Colonic mucosa (tissue), 4 donors: Measurements from ENCODE around the gene ZNF232. TPM values are rescaled to one million over a fixed set of nuclear protein-coding genes. Genes with fewer than 3 reads are reported as not detected.

Source experiments
- DNase-seq: peaks from one replicate; pipeline ENCODE4 v3.0.0-alpha.2; 2020
- H3K27ac ChIP-seq: fragments of 200-600 bp; one replicate; pipeline ENCODE4 v1.8.0; 2021
- H3K27me3 ChIP-seq: fragments of 200-600 bp; one replicate; pipeline ENCODE4 v1.8.0; 2021
- H3K36me3 ChIP-seq: fragments of 200-600 bp; one replicate; pipeline ENCODE4 v1.8.0; 2021
- H3K4me1 ChIP-seq: fragments of 200-600 bp; one replicate; pipeline ENCODE4 v1.8.0; 2021; ENCODE audit warnings: mild to moderate bottlenecking
- H3K4me3 ChIP-seq: fragments of 200-600 bp; one replicate; pipeline ENCODE4 v1.8.0; 2021
- H3K9ac ChIP-seq, 2 donors: one replicate each; pipeline ENCODE4 v1.7.0; 2013; ENCODE audit warnings: control low read depth in 2 of 2, low read depth in 2 of 2, low read length in 2 of 2
- H3K9me3 ChIP-seq: fragments of 200-600 bp; one replicate; pipeline ENCODE4 v1.8.0; 2021
- intact Hi-C: fragments of 100-400 bp; cut with DNase I; formaldehyde crosslinking; loops from one replicate; pipeline ENCODE4 v1.14.1; 2022
- total RNA-seq, 2 donors: library from RNA; stranded (reverse); fragmentation: NEBNext Ultra II Directional in 1 of 2; extraction: Animal tissue kit (Norgen Biotek cat#: 25700) in 1 of 2; gene quantifications; one replicate each; pipeline ENCODE4 v1.2.1, GENCODE V29; 2021
- TF ChIP-seq, protein P1 (sequence below): fragments of 200-600 bp; IDR thresholded peaks from one replicate; pipeline ENCODE4 v1.8.0; 2022; ENCODE audit warnings: antibody characterized with exemption, mild to moderate bottlenecking
- donor health status: healthy.
- donor health status: DM: no; HTN: no; CAD: no.
- donor health status: DM: no; HTN: no; CAD: no.

The ZNF232 gene
- total RNA-seq, 2 donors from 2014 or later: 8.0 to 10.9 TPM

DNA sequence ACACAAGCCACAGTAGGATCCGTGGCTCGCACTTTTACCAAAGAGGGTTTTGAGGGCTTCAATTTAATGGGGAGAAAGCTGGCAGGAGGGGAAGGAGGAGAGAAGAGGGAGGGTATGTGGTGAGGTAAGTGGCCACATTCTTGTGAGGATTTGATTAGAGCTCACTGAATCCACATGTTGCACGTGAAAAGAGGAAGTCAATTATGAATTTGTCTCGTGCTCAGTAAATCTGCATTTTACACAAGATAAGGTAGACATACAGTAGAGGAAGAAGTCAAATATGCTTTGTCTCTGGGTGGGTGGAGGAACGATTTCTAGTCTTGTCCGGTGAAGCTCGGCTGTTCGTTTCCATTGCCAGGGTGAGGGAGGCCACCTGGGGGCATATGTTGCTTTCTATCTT, 862 bp downstream of the ZNF232 start:
- peaks cover 7% of the 10 kb centered on the region for H3K36me3 ChIP-seq
- H3K9me3 ChIP-seq: no peaks in the 10 kb centered on the region
- H3K9ac ChIP-seq: peak overlapping the region in 1 of 2 donors; percentile 84
- H3K4me1 ChIP-seq: no peaks in the 10 kb centered on the region
- intact Hi-C loops: loop anchor here (5.0 kb wide), 2 partner anchors 34 to 81 kb away; partner anchors contain the start of genes ZFP3 and ZNF594
- peak overlapping the region; percentile 63 for H3K4me3 ChIP-seq
- TF ChIP-seq, protein P1, sequence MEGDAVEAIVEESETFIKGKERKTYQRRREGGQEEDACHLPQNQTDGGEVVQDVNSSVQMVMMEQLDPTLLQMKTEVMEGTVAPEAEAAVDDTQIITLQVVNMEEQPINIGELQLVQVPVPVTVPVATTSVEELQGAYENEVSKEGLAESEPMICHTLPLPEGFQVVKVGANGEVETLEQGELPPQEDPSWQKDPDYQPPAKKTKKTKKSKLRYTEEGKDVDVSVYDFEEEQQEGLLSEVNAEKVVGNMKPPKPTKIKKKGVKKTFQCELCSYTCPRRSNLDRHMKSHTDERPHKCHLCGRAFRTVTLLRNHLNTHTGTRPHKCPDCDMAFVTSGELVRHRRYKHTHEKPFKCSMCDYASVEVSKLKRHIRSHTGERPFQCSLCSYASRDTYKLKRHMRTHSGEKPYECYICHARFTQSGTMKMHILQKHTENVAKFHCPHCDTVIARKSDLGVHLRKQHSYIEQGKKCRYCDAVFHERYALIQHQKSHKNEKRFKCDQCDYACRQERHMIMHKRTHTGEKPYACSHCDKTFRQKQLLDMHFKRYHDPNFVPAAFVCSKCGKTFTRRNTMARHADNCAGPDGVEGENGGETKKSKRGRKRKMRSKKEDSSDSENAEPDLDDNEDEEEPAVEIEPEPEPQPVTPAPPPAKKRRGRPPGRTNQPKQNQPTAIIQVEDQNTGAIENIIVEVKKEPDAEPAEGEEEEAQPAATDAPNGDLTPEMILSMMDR: no peak
- no peak for DNase-seq
- H3K27me3 ChIP-seq: peaks cover 6% of the 10 kb centered on the region
- no peak overlapping the region for H3K27ac ChIP-seq

DNA sequence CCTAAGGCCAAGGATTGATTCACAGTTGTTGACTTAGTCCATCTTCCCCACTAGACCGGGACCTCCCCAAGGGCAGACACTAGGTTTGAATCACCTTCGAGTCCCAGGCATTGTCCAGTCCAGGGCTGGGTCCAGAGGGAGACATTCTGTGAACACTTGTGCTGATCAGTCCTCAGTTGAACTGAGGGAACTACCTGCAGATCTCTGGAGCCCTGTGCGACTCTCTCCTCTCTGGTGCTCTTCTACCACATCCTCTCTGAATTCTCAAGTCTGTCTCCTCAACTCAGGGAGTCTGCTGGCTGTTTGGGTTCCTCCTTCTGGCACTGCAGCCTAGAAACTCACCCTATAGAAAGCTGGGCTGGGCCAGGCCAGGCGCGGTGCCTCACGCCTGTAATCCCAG, 10.8 kb downstream of the ZNF232 start:
- Histone ChIP-seq H3K9me3 (no peaks in the 10 kb centered on the region), H3K27ac (no peak overlapping the region), H3K4me3 (no peak overlapping the region), H3K9ac (no peak overlapping the region), H3K36me3 (no peaks in the 10 kb centered on the region), H3K4me1 (no peaks in the 10 kb centered on the region), H3K27me3 (no peaks in the 10 kb centered on the region)
- DNase-seq: no peak
- TF ChIP-seq, protein P1: no peak
- intact Hi-C loops: no loop called here

DNA sequence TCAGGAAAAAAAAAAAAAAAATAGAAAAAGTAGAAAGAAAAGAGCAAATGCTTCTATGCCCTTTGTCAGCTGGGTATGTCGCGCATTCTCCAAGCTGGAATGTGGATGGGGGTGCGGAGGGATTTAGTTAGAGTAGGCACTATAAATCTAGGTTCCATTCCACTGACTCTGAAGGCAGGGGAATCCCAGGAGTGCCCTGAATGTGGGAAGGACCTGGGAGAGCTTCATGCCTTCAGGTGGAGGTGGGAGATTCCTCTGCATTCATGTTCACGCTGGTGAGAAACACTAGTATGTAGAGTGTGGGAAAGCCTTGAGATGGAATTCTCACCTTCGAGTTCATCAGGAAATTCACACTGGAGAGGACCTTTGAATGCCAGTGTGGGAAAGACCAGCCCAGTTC, 12.4 kb downstream of the ZNF232 start:
- H3K36me3 ChIP-seq: no peaks in the 10 kb centered on the region
- H3K9ac ChIP-seq: no peak overlapping the region
- no peak for DNase-seq

DNA sequence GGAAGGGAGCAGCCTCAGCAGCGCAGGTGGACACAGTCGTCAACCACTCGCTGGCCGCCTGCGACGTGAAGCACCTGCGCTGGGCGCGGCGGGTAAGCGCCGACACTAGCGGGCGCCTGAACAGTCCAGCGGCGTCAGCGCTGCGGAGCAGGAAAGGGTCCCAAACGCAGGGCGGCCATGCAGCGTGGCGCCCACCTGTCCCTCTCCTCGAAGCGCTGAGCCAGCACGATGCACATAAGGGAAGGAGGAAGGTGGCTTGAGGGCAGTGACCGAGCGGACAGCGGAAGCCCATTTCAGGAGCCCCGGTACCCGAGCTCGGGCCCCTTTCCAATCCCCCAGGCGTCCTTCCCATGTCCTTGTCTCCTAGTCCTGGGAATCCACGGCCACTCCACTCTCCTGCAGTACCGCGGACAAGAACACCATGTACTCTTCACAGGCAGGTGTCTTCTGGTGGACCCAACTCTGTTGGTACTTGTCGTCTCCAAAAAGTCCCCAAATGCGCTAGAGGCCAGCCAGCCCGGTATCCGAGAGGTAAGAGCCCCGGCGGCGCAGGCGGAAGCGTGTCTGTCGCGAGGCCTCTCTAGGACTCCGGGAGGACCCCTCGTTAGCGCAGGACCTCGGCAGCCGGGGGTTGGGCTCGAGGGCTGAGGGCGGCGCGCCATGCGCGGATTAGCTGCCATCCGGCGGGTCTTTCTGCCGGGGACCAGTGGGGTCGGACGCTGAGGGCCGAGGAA, 14.4 kb downstream of the ZNF232 start:
- peak; percentile 39 for DNase-seq
- peaks cover 13% of the 10 kb centered on the region for H3K9me3 ChIP-seq
- no peak overlapping the region for H3K9ac ChIP-seq
- intact Hi-C loops: no loop called here
- H3K4me3 ChIP-seq: peak overlapping the region; percentile 29
- H3K27ac ChIP-seq: no peak overlapping the region
- no peaks in the 10 kb centered on the region for H3K27me3 ChIP-seq
- H3K4me1 ChIP-seq: no peaks in the 10 kb centered on the region
- H3K36me3 ChIP-seq: no peaks in the 10 kb centered on the region
- TF ChIP-seq, protein P1: no peak

More for the DNA sequence above, 12.4 kb downstream of the ZNF232 start:
- intact Hi-C loops: no loop called here
- no peak overlapping the region for H3K4me3 ChIP-seq
- no peaks in the 10 kb centered on the region for H3K27me3 ChIP-seq
- H3K27ac ChIP-seq: no peak overlapping the region
- H3K4me1 ChIP-seq: no peaks in the 10 kb centered on the region
- TF ChIP-seq, protein P1: no peak
- peaks cover under 1% of the 10 kb centered on the region for H3K9me3 ChIP-seq

DNA sequence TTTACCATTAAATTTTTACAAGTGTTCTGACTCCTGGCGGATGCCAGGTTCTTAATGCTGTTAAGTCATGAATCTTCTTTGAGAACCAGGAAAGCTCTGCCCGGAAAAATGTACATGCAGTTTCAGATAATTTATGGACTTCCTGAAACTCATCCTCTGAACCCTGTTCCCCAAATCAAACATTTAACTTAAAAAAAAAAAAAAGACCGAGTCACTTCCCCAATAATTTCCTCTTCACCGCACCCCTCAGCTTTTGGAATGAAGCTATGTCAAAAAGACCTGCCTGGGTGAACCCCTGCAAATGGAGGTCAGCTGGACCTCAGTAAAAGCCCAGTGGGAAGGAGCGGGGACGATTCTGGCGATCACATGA, 15.0 kb downstream of the ZNF232 start:
- Histone ChIP-seq H3K4me3 (peak overlapping the region; percentile 29), H3K9ac (no peak overlapping the region), H3K36me3 (no peaks in the 10 kb centered on the region), H3K4me1 (no peaks in the 10 kb centered on the region), H3K9me3 (peaks cover 14% of the 10 kb centered on the region), H3K27ac (no peak overlapping the region), H3K27me3 (no peaks in the 10 kb centered on the region)
- TF ChIP-seq, protein P1: no peak
- no peak for DNase-seq
- intact Hi-C loops: no loop called here
